Measurements from ENCODE around the gene IRF2BPL. TPM values are rescaled to one million over a fixed set of nuclear protein-coding genes. Genes with fewer than 3 reads are reported as not detected.
"Not testable (repeated sequence)": the region's sequence is repeated elsewhere in the genome, so short reads cannot be mapped to it uniquely, and the experiment has no call there.

The IRF2BPL gene
- total and polyA plus RNA-seq, 12 donors, result 6.5 to 104 (median 82.5) TPM

DNA sequence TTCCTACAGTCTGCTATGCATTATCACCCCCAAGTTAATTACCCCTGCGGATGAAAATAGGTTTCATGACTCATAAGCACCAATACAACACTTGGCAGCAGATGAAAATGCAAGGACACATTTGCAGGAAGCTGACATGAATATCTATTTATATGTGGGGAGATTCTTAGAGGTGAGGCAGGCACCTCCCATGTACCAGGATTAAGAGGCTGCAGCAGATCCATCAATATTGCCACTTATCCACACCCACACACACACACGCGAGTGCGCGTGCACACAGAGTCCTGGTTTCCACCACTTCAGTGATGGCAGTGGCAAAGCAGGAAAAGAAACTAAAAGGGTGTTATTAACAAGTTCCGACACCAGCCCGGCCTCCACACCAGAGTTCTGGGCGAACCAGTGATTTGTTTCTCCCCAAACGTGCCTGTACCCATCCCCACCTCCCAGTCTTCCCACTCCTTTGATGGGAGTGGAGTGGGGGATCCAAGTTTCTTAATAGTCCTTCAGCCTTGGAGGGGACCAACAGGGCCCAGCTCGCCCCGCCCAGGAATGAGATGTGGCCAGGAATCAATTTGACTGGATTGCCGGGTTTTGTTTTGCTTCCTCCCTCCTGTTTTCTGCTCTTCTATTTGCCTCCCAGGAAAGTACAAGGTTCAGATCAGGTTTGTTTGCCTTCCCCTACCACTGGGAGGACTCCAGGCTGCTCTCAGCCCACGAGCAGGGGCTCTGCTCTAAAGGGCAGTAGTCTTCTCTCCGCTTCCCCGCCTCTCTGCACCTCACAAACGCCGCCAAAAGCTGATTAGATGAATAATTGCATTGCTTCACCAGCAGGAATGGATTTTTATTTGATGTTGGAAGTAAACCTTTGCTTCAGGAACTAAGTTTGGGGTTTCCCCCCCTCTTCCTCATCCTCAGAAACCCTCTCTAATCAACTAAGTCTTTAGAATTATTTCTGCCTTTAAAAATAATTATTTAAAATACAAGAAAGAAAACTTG, 5.2 kb downstream of the IRF2BPL start:
- peaks cover 30 to 32% of the 10 kb centered on the region in 2 donors for H3K4me1 ChIP-seq (replicated peaks in 1 of 2)
- WGBS, 4 donors, result 51 to 57% (median 54%) methylated on average over 17 of the region's 17 CpGs
- peak overlapping the region in 1 of 4 donors; percentile 90 for H3K4me3 ChIP-seq
- peak in 4 of 7 donors; percentile 36 to 72 (median 41) for DNase-seq
- H3K27me3 ChIP-seq, result no peaks in the 10 kb centered on the region
- H3K27ac ChIP-seq, result peak overlapping the region; percentile 6 to 100 (median 43)
- no peak for TF ChIP-seq POLR2A (IDR thresholded peaks at IDR 0.05)
- peak in 4 of 6 experiments; percentile 10 to 35 (median 20) for TF ChIP-seq CTCF (IDR thresholded peaks at IDR 0.05)
- peaks cover 0 to 22% of the 10 kb centered on the region in 2 donors for H3K36me3 ChIP-seq (replicated peaks in 1 of 2)
- H3K9me3 ChIP-seq (replicated peaks in 1 of 3), result no peaks in the 10 kb centered on the region
- intact Hi-C loops (cut with DNase I), result no loop called here

DNA sequence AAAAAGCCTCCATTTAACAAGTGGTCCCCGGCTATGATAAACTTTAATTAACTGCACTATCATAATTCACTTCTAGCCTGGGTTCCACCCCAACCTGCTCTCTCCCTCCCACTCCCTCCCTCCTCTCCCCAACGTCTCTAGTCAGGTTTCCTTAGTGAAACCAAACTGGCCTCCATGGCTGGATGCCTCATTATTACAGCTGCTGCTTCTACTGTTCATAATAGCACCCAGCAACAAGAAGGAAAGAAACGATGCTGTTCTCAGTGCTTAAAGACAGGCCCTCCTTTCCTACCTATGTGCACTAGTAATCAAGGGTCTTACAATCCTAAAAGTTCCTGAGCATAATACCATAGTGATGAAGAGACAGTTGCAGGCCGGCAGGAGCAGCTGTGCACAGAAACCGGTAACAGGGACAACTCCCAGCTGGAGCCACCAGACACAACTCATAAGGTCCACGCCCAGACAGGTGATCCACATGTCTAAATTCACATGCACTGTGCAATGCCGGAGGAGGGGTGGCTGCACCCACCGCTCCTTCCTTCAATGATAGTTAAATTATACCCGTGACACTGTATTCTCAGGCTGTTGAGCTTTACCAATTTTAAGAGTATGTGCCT, 6.2 kb downstream of the IRF2BPL start:
- TF ChIP-seq CTCF (IDR thresholded peaks at IDR 0.05), result no peak
- no peak for TF ChIP-seq POLR2A (IDR thresholded peaks at IDR 0.05)

DNA sequence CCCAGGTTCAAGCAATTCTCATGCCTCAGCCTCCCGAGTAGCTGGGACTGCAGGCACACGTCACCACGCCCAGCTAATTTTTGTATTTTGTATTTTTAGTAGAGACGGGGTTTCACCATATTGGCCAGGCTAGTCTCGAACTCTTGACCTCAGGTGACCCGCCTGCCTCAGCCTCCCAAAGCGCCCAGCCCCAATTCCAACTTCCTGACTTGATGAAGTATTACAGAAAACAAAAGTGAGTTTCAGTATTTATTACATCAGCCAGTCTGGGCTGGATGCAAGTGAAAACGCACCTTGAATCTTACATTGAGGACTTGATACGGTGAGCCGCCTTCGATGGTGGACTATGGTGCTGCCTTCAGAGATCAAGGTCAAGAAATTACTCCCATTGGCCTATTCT, 7.1 kb downstream of the IRF2BPL start:
- intact Hi-C loops (cut with DNase I), result not testable (repeated sequence)
- 94 to 97% (median 94%) methylated on average over 11 of the region's 11 CpGs for WGBS, 4 donors

More for the DNA sequence above, 6.2 kb downstream of the IRF2BPL start:
- intact Hi-C loops (cut with DNase I), result no loop called here
- no peak overlapping the region for H3K4me3 ChIP-seq
- H3K36me3 ChIP-seq (replicated peaks in 1 of 2), result peaks cover 0 to 22% of the 10 kb centered on the region in 2 donors
- no peaks in the 10 kb centered on the region for H3K27me3 ChIP-seq
- peaks cover 30 to 32% of the 10 kb centered on the region in 2 donors for H3K4me1 ChIP-seq (replicated peaks in 1 of 2)
- H3K27ac ChIP-seq, result peak overlapping the region in 2 of 5 donors; percentile 77 to 100
- 73 to 79% (median 76%) methylated on average over 9 of the region's 9 CpGs for WGBS, 4 donors
- peak in 1 of 7 donors; percentile 62 for DNase-seq
- no peaks in the 10 kb centered on the region for H3K9me3 ChIP-seq (replicated peaks in 1 of 3)

GRCh38 chr14:77018785-77019184, 9.7 kb downstream of the IRF2BPL start:
- Histone ChIP-seq H3K4me1 (replicated peaks in 1 of 2) (peaks cover 9 to 11% of the 10 kb centered on the region in 2 donors), H3K36me3 (replicated peaks in 1 of 2) (peaks cover 0 to 2% of the 10 kb centered on the region in 2 donors), H3K27ac (no peak overlapping the region), H3K27me3 (no peaks in the 10 kb centered on the region), H3K9me3 (replicated peaks in 1 of 3) (no peaks in the 10 kb centered on the region), H3K4me3 (no peak overlapping the region)
- DNase-seq, result no peak
- 90 to 97% (median 92%) methylated on average over 3 of the region's 3 CpGs for WGBS, 4 donors
- TF ChIP-seq CTCF (IDR thresholded peaks at IDR 0.05), result no peak
- no peak for TF ChIP-seq POLR2A (IDR thresholded peaks at IDR 0.05)
- intact Hi-C loops (cut with DNase I), result no loop called here

More for the DNA sequence above, 7.1 kb downstream of the IRF2BPL start:
- H3K27ac ChIP-seq, result peak overlapping the region in 1 of 5 donors; percentile 100
- H3K36me3 ChIP-seq (replicated peaks in 1 of 2), result peaks cover 0 to 22% of the 10 kb centered on the region in 2 donors
- H3K9me3 ChIP-seq (replicated peaks in 1 of 3); H3K4me3 ChIP-seq; DNase-seq; H3K27me3 ChIP-seq: not testable (repeated sequence)
- peaks cover 30 to 32% of the 10 kb centered on the region in 2 donors for H3K4me1 ChIP-seq (replicated peaks in 1 of 2)

All from adrenal gland (tissue), 12 donors.